HG03097 (cell line): ENCODE results near the gene COL5A2.

Experiments
- ATAC-seq: cut with Tn5 transposase; IDR thresholded peaks from one replicate; pipeline ENCODE4 v1.9.1; 2021; ENCODE audit not compliant: unreplicated experiment, low FRiP score

Gene COL5A2

DNA sequence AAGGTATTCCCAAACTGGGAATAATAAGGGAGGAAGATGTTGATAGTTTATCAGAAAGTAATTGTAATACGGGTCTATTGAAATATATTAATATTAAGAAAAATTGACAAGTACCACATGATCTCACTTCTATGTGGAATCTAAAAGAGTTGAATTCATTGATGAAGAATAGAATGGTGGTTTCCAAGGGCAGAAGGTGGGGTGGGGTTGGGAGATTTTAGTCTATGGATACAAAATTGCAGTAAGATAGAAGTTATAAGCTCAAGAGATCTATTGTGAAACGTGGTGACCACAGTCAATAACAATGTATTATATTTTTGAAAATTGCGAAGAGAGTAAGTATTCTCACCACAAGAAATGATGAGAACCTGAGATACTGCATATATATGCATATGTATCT, 166.5 kb downstream of the COL5A2 start:
- no peak for ATAC-seq

DNA sequence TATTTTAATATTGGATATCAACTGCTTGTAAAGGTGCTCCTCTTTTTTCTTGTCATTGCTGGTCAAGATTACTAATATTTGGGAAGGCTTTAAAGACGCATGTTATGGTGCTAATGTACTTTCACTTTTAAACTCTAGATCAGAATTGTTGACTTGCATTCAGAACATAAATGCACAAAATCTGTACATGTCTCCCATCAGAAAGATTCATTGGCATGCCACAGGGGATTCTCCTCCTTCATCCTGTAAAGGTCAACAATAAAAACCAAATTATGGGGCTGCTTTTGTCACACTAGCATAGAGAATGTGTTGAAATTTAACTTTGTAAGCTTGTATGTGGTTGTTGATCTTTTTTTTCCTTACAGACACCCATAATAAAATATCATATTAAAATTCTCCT, 167.2 kb downstream of the COL5A2 start:
- no peak for ATAC-seq

DNA sequence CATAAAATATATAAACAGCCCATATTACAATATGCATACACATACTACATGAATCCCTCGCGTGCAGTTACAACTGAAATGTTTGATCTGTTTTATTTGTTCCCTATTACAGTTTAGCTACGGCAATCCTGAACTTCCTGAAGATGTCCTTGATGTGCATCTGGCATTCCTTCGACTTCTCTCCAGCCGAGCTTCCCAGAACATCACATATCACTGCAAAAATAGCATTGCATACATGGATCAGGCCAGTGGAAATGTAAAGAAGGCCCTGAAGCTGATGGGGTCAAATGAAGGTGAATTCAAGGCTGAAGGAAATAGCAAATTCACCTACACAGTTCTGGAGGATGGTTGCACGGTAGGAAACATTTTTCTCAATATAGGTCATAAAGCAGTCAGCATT, 169.0 kb downstream of the COL5A2 start:
- ATAC-seq, result no peak

DNA sequence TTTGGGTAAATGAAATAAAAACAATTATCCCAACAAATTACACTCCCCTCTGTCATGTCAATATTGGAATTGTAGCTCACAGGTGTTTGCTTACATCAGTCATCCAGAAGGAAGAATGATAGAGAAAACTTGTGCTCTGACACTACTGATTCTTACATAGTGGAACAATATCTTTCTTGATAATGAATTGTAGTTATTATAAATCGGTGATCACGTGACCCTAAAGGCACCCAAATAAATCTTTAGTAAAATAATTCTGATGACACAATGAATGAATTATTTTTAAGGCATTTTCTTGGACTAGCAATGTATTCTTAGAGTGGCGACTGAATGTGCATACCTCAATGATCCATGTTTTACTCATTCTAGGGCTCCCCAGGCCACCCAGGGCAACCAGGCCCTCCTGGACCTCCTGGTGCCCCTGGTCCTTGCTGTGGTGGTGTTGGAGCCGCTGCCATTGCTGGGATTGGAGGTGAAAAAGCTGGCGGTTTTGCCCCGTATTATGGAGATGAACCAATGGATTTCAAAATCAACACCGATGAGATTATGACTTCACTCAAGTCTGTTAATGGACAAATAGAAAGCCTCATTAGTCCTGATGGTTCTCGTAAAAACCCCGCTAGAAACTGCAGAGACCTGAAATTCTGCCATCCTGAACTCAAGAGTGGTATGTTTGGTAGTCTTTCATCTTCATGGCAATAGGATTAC, 170.9 kb downstream of the COL5A2 start:
- no peak for ATAC-seq

DNA sequence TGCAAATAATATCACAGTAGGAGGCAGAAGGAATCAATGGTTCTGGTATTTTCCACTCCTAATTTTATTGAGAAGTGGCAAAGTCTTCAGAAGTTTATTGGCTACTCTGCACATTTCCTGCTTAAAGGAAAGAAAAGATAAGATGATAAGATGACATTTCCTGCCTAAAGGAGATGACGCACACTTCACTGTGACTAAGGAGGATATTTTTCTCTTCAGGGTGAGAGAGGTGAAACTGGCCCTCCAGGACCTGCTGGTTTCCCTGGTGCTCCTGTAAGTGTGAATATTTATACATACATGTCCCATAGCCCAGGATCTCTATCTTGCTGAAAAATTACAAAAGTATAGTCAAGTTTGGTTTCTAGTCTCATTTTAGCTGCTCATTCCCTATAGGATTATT, 177.5 kb downstream of the COL5A2 start:
- ATAC-seq, result no peak

DNA sequence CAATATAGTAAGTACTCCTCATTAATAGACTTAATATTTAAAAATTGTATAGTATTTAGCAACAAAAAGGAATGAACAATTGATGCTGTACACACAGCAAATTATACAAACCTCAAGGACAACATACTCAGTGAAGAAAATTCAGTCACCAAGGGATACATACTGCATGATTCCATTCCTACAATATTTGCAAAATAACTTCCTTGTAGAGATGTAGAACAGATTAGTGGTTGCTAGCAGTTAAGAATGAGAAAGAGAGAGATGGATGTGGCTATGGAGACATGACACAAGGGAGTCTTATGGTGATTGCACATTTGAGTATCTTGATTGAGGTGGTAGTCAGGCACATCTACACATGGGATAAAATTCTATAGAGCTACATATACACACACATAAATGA, 179.3 kb downstream of the COL5A2 start:
- ATAC-seq, result no peak

DNA sequence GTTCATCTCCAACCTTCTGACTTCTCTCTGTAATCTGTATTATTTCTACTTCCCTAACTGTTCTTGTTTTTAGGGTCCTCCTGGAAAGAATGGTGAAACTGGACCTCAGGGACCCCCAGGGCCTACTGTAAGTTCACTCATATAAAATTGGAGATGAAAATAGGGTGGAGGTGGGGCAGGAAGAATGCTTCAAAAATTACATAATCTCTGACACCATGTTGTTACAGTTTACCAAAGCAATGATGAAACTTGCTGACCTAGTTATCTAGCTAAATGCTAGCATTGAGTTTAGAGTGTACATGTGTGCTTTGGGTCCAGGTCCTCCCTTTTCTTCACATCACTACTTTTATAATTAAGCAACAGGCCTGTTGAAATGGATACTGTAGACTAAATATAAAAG, 182.3 kb downstream of the COL5A2 start:
- ATAC-seq, result no peak

DNA sequence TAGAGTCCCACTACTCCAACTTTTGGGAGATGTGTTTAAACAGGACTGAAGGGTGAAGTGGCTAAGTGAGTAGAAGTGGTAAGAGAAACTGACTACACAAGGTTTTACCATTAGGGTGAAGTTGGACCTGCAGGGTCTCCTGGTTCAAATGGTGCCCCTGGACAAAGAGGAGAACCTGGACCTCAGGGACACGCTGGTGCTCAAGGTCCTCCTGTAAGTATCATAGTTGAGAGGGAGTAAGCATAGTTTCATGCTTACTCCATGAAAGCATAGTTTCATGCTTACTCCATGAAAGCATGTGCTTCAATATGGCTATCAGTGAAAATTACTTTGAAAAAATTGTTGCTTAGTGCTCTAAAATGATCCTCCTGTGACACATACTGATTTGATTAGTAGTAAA, 186.3 kb downstream of the COL5A2 start:
- no peak for ATAC-seq

DNA sequence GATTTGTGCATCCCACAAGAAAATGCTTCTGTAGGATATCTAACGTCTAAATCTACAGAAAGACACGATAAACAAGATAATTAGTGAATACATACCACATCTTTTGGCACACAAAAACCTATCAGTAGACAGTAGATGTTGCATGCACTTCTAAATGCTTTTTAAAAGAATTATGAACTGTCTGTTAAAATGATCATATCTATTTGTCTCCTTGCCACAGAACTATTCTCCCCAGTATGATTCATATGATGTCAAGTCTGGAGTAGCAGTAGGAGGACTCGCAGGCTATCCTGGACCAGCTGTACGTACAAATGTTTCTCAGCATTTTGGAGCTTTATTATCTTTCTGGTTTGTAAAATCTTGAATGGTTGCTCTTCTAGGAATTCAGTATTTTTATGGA, 192.7 kb downstream of the COL5A2 start:
- ATAC-seq, result no peak

DNA sequence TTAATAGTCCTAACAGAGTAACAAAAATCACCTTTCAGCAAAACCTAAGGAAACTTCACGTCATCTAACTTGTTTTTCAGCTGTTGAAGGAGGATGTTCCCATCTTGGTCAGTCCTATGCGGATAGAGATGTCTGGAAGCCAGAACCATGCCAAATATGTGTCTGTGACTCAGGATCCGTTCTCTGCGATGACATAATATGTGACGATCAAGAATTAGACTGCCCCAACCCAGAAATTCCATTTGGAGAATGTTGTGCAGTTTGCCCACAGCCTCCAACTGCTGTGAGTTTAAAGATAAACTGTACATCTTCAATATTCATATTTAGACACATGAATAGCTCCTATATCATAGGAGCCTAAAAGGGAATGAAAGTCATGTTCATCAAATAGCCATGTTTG, 194.9 kb downstream of the COL5A2 start:
- ATAC-seq, result no peak

DNA sequence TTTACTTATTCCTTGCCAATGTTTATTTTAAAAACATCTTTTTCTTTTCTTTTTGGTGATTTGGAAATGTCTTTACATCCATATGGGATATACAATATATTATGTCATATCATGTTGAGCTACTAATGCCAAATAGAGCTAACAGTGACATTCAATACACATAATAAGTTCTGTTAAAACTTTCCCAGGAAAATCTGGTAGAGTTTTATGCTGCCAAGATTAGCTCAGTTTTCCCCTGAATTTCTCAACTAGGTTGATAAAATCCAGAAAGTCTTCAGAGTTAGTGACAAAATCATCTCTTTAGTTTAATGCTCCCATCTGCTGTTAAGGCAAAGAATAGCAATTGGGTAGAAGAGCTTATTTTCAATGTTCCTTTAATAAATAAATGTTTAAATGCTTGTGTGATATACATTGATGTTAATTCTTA, 195.5 kb downstream of the COL5A2 start:
- no peak for ATAC-seq

DNA sequence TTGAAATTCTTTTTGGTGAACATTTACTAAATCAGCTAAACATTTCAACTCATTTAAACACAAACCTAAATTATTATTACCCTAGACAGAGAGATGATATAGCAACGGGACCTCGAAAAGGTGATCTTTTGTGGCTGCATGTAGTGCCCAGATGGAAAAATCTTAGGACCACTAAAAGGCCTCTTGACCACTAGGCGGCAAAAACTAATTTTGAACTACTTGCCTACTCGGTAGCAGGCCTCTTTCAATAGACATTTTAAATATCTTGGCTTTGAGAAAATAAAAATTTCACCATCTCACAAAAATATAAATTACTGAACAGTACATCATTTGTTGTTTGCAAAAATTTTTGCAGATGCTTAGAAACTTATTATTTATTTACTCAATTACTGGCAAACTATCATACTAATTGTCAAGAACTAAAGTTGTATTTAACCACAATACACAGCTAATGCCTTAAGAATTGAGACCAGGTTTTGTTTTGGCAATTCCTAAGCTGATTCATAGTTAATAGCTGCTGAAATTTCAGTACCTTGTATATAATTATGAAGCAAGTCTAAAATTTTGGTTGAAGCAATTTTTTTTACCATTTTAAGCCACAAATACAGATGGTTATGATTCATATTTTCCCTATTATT, 196.0 kb downstream of the COL5A2 start:
- no peak for ATAC-seq
